ENCODE measurements around the gene PBX3.
"Not testable (repeated sequence)": the region's sequence is repeated elsewhere in the genome, so short reads cannot be mapped to it uniquely, and the experiment has no call there.

The PBX3 gene

GRCh38 chr9:125779220-125779565, 32.0 kb downstream of the PBX3 start:
- DNase-seq, result not testable (repeated sequence)

DNA sequence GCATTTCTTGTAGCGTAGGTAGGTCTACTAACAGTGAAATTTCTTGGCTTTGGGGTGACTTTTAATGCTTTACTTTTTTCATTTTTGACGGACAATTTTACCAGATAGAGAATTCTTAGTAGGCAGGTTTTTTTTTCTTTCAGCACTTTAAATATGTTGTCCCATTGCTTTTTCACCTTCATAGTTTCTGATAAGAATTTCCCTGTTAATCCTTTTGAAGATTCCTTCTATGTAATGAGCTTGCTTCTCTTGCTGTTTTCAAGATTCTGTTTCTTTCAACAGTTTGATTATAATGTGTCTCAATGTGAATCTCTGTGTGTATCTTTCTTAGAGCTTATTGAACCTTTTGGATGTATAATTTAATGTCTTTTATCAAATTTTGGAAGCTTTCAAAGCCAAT, 35.5 kb downstream of the PBX3 start:
- DNase-seq, result no peak

- no peak for DNase-seq
Measured at GRCh38 chr9:125784286-125785049, 37.3 kb downstream of the PBX3 start.

DNA sequence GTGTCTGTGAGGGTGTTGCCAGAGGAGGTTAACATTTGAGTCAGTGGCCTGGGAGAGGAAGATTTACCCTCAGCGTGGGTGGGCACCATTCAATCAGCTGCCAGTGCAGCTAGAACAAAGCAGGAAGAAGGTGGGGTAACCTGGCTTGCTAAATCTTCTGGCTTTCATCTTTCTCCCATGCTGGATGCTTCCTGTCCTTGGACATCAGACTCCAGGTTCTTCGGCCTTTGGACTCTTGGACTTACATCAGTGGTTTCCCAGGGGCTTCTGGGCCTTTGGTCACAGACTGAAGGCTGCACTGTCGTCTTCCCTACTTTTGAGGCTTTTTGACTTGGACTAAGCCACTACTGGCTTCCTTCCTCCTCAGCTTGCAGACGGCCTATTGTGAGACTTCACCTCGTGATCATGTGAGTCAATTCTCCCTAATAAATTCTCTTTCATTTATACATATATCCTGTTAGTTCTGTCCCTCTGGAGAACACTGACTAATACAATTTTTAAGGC, 38.1 kb downstream of the PBX3 start:
- no peak for DNase-seq

- DNase-seq, result no peak
Measured at GRCh38 chr9:125787715-125788114, 40.5 kb downstream of the PBX3 start.

- no peak for DNase-seq
Measured at GRCh38 chr9:125789196-125789595, 42.0 kb downstream of the PBX3 start.

DNA sequence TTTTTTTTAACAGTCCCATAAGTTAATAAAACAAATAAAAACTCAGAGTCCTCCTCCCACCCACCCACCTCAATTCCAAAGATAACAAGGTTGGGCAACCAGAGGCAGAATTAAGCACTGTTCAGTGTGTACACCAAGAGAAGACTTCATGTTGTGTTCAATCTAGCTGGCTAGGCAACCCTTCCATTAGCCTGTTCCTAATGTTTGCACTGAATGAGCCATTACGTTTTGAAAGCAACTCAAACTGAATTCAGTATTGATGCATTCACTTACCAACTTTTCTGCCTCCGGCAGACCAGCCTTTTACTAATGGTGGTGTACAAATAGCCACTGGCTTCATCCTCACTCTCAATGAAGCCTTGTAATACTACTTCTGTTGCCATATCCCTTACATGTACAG, 47.5 kb downstream of the PBX3 start:
- no peak for DNase-seq

DNA sequence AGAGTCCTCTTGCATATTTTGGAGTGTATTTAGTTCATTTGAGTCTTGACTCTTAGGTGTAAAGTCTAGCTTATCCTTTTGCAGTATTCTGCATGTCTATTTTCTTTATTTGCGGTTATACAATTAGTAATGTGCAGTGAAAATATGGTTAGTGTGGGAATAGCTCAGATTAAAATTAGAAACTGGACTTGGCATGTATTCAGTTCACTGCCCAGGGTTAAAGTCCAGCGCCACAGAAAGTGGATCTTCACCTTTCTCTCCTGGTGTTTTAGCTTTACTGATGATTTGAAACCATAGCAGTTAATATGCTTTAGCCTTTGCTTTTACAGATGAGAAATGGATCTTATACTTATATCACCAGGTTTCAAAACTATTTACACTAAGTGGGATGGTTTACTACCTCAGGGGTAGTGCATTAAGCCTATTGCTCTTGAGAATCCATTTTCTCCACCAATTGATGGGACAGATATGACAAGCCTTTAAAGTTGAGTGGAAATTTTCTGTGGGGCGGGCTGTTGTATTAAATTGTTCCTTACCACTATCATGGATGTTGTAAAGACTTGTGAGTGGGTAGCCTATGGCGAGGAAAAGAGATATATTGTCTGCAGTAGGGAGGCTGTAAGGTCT, 48.9 kb downstream of the PBX3 start:
- no peak for DNase-seq

DNA sequence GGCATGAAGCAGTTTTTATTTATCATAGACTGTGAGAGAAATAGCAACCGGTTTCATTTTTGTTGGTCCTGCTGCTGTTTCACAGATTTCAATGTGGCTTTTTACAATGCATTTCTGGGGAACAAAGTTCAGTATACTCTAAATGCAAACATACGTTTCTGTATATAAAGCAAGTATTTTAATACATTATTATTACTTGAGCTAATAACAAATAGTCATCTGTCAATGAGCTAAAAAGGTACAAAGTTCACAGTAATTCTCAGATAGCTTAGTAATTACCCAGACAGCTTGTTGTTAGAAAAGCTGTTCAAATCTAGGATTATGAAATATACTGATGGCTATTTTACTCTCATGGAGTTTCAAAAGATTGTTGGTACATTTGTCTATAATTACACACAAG, 50.8 kb downstream of the PBX3 start:
- no peak for DNase-seq

- DNase-seq, result no peak
Measured at GRCh38 chr9:125803526-125803925, 56.4 kb downstream of the PBX3 start.

GRCh38 chr9:125805057-125805456, 57.9 kb downstream of the PBX3 start:
- no peak for DNase-seq

DNA sequence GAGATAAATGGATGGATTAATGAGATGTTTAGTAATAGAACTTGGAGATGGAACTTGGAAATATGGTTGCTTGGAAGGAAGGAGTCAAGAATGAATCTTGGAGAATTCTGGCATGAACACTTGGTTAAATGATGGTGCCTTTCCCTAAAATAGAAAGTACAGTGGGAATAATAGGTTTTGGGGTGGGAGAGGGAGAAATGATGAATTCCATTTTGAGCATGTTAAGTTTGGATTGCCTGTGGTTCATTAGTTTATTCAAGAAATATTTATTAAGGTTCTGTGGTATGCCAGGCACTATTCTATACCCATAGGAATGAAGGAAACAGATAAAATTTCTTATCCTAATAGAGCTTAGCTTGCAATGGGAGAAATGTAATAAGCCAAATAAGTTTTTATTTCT, 58.4 kb downstream of the PBX3 start:
- DNase-seq, result no peak

DNA sequence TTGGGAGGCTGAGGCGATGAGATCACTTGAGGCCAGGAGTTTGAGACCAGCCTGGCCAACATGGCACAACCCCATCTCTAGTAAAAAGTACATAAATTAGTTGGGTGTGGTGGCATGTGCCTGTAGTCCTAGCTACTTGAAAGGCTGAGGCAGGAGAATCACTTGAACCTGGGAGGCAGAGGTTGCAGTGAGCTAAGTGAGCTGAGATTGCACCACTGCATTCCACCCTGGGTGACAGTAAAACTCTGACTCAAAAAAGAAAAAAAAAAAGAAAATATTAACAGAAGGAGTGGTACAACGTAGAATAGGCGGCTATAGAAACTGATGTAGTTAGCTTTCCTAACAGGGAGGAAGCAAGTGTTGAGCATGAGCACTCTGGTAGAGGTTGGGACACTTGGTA, 59.9 kb downstream of the PBX3 start:
- DNase-seq, result no peak

DNA sequence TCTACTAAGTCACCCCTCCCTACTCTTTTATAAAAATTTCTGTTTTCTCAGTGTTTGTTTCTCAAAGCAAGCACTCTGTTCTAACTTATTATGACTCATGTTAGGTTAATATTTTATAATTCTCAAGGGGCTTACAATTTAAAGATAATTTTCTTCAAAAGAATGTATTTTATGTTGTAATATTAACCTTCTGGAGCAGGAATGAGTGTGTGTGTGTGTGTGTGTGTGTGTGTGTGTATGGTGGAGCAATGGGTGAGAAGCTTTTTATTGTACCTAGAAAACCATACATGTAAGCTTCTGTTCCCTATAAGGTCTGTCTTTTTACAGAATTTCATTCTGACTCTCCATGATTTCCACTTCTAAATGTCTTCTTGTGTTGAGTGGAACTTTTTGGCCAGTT, 63.0 kb downstream of the PBX3 start:
- DNase-seq, result no peak

- no peak for DNase-seq
Measured at GRCh38 chr9:125811002-125811401, 63.8 kb downstream of the PBX3 start.

- no peak for DNase-seq
Measured at GRCh38 chr9:125812403-125812802, 65.2 kb downstream of the PBX3 start.

- DNase-seq, result no peak
Measured at GRCh38 chr9:125815568-125815967, 68.4 kb downstream of the PBX3 start.

- no peak for DNase-seq
Measured at GRCh38 chr9:125816321-125816720, 69.1 kb downstream of the PBX3 start.

GRCh38 chr9:125820100-125820804, 73.1 kb downstream of the PBX3 start:
- DNase-seq, result peak in 3 of 6 experiments; percentile 6 to 16 (median 8)

DNA sequence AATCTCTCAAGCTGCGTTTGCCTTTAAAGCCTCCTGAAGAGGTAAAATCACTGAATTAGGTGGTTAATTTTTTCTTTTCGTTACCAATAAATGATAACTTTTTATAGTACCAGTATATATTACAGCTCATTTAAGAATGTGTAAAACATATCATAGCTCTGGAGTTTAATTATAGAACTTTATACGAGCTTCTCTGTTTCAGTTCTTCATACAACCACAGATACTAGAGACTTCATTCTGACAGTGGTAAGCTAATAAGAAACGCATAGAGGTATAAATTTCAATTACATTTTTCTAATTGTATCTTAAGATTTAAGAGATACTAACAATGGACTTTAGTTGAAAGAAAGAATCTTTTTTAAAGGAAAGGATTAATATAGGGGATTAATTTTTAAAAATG, 73.9 kb downstream of the PBX3 start:
- no peak for DNase-seq

DNA sequence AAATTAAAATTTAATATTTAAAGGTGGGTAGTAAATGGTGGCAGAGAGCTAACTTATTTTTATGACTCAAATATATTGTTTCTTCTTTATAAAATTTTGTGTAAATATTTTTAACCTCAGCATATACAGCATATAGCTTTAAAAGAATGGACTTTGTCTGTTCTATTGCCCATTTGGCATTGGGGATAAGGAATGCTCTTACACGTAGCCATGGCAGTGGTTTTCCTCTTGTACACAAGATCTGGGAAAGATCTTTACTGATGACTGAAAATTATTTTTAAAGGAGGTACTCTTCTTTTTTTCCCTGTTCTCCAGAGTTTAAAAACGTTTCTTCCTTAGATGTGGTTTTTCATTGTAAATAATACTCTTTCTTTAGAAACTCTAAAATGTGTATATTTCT, 75.0 kb downstream of the PBX3 start:
- DNase-seq, result no peak

GRCh38 chr9:125822902-125823301, 75.7 kb downstream of the PBX3 start:
- DNase-seq, result peak in 1 of 6 experiments; percentile 8

DNA sequence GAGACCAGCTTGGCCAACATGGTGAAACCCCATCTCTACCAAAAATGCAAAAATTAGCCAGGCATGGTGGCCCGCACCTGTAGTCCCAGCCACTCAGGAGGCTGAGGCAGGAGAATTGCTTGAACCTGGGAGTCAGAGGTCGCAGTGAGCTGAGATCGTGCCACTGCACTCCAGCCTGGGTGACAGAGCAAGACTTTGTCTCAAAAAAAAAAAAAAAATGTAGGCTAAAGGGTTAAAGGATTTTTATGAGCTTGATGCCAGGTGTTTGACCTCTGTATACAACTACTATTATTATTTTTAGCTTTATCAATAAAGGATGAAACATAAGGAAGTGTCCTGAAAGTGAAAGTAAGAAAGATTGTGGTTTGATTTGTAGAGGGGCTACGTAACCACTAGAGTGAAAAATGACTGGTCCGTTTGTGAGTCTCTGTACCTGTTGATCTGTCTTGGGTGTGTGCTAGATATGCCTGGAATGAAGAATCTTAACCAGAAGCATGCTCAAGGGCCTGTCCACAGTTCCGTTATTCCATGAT, 76.8 kb downstream of the PBX3 start:
- DNase-seq, result peak in 3 of 6 experiments; percentile 61 to 69 (median 67)

DNA sequence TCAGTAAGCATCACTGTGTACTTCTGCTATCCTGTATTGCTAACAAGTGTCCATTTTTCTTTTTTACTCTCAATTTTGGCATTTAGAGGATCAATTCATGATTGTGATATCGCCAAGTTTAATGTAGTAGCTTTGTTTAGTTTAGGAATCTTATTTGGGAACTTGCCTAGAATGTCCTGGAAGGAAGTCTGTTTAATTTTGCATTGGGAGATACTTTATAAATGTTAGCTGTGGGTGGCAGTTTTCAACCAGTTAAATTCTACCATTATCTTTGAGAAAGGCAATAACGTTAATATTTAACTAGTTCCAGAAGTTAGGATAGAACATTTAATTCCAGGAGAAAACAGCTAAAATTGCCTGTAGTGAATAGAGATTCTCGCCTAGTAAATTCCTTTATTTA, 78.6 kb downstream of the PBX3 start:
- DNase-seq, result no peak

All from stimulated activated naive CD4-positive, alpha-beta T cell (primary cell).